ENCODE results near the gene VPS26C.

Gene VPS26C

GRCh38 chr21:37249112-37249904 lies 17.8 kb downstream of the VPS26C start:
- TF ChIP-seq CTCF (IDR thresholded peaks at IDR 0.05; ENCODE audit: borderline replicate concordance, insufficient read depth, low read depth, low read length) = no peak
- H3K4me3 ChIP-seq (ENCODE audit: low read depth, low read length) = no peak overlapping the region

GRCh38 chr21:37248298-37248697 lies 18.8 kb downstream of the VPS26C start:
- no peak overlapping the region for H3K4me3 ChIP-seq (ENCODE audit: low read depth, low read length)
- no peak for TF ChIP-seq CTCF (IDR thresholded peaks at IDR 0.05; ENCODE audit: borderline replicate concordance, insufficient read depth, low read depth, low read length)

- no peak overlapping the region for H3K4me3 ChIP-seq (ENCODE audit: low read depth, low read length)
- TF ChIP-seq CTCF (IDR thresholded peaks at IDR 0.05; ENCODE audit: borderline replicate concordance, insufficient read depth, low read depth, low read length) = no peak
These were observed 22.0 kb downstream of the VPS26C start for GRCh38 chr21:37245151-37245550.

GRCh38 chr21:37244501-37245095 lies 22.5 kb downstream of the VPS26C start:
- no peak for TF ChIP-seq CTCF (IDR thresholded peaks at IDR 0.05; ENCODE audit: borderline replicate concordance, insufficient read depth, low read depth, low read length)
- H3K4me3 ChIP-seq (ENCODE audit: low read depth, low read length) = no peak overlapping the region

GRCh38 chr21:37243961-37244360 lies 23.2 kb downstream of the VPS26C start:
- TF ChIP-seq CTCF (IDR thresholded peaks at IDR 0.05; ENCODE audit: borderline replicate concordance, insufficient read depth, low read depth, low read length) = no peak
- H3K4me3 ChIP-seq (ENCODE audit: low read depth, low read length) = no peak overlapping the region

- TF ChIP-seq CTCF (IDR thresholded peaks at IDR 0.05; ENCODE audit: borderline replicate concordance, insufficient read depth, low read depth, low read length) = no peak
These were observed 25.7 kb downstream of the VPS26C start for GRCh38 chr21:37241426-37241825.

GRCh38 chr21:37240978-37241377 lies 26.2 kb downstream of the VPS26C start:
- no peak for TF ChIP-seq CTCF (IDR thresholded peaks at IDR 0.05; ENCODE audit: borderline replicate concordance, insufficient read depth, low read depth, low read length)

More at GRCh38 chr21:37241426-37241825, 25.7 kb downstream of the VPS26C start:
- H3K4me3 ChIP-seq (ENCODE audit: low read depth, low read length) = no peak overlapping the region

More at GRCh38 chr21:37240978-37241377, 26.2 kb downstream of the VPS26C start:
- no peak overlapping the region for H3K4me3 ChIP-seq (ENCODE audit: low read depth, low read length)
